Activated CD4-positive, alpha-beta memory T cell treated with anti-CD3 and anti-CD28 coated beads for 36 hours (primary cell): ENCODE data around the gene NBPF20. TPM values are rescaled to one million over a fixed set of nuclear protein-coding genes. Genes with fewer than 3 reads are reported as not detected.
"Not testable (repeated sequence)": the region's sequence is repeated elsewhere in the genome, so short reads cannot be mapped to it uniquely, and the experiment has no call there.

Experiments
- CTCF ChIA-PET: fragments of 350-600 bp; sonication (Branson Sonifier 250); formaldehyde crosslinking; loops from one replicate; lab custom pipeline; 2021; ENCODE audit warnings: antibody characterized with exemption, inconsistent platforms; lab: Charles Lee
- POLR2A ChIA-PET: fragments of 350-600 bp; sonication (Branson Sonifier 250); formaldehyde crosslinking; loops from one replicate; lab custom pipeline; 2021; ENCODE audit warnings: antibody characterized with exemption; lab: Charles Lee
- DNase-seq: peaks from one replicate; pipeline ENCODE4 v3.0.0-alpha.2; 2020
- H3K27ac Mint-ChIP-seq: one replicate; pipeline ENCODE4 v1.8.0; 2021; ENCODE audit warnings: mixed read lengths
- H3K27me3 Mint-ChIP-seq: one replicate; pipeline ENCODE4 v1.8.0; 2021; ENCODE audit warnings: mixed read lengths
- H3K36me3 Mint-ChIP-seq: one replicate; pipeline ENCODE4 v1.8.0; 2021; ENCODE audit warnings: mixed read lengths
- H3K4me1 Mint-ChIP-seq: one replicate; pipeline ENCODE4 v1.8.0; 2021; ENCODE audit warnings: low read depth, mixed read lengths
- H3K4me3 Mint-ChIP-seq: one replicate; pipeline ENCODE4 v1.8.0; 2021; ENCODE audit warnings: mild to moderate bottlenecking, mixed read lengths
- H3K9me3 Mint-ChIP-seq: one replicate; pipeline ENCODE4 v1.8.0; 2021; ENCODE audit warnings: mixed read lengths
- intact Hi-C: fragments of 100-400 bp; cut with micrococcal nuclease; formaldehyde crosslinking; loops from one replicate; pipeline ENCODE4 v1.15.1; 2023
- total RNA-seq, 2 experiments: library from RNA; stranded (reverse); gene quantifications; one replicate each; pipeline ENCODE4 v1.2.3, GENCODE V29; 2021

Gene NBPF20
- total RNA-seq, 2 experiments from 2014 or later = 1.3 to 1.4 TPM

DNA sequence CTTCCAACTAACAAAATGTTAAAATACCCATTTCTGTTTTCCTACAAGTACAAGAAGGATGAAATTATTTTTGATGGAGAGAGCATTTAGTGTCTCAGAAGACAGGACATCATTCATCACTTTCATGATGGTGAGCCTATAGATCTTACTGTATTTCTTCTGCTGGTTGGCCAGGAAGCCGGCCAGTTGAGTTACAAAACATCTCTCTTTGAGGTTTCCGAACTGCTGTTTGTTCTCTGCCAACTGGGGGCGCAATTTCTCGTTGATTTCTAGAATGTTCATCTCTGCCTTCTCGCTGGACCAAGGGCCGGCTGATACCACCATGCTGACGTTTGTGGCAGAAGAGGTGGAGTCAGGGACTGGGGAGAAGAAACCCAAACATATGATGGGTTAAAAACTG lies 20.5 kb downstream of the NBPF20 start:
- H3K9me3 Mint-ChIP-seq, H3K4me1 Mint-ChIP-seq, H3K4me3 Mint-ChIP-seq, POLR2A ChIA-PET, H3K27ac Mint-ChIP-seq, DNase-seq, CTCF ChIA-PET, intact Hi-C loops, H3K27me3 Mint-ChIP-seq, H3K36me3 Mint-ChIP-seq: not testable (repeated sequence)

GRCh38 chr1:145400701-145401100 lies 24.7 kb downstream of the NBPF20 start:
- H3K4me3 Mint-ChIP-seq, H3K36me3 Mint-ChIP-seq, intact Hi-C loops, H3K4me1 Mint-ChIP-seq, H3K27ac Mint-ChIP-seq, H3K9me3 Mint-ChIP-seq, DNase-seq, H3K27me3 Mint-ChIP-seq, CTCF ChIA-PET, POLR2A ChIA-PET: not testable (repeated sequence)

Other genes with a start within 250 kb of the NBPF20 start
- not detected for gene PPIAL4D, start 183.4 kb downstream of the NBPF20 start, total RNA-seq
- 10 to 100 TPM; 22.7 to 24.9 TPM for gene GPR89A, start 182.4 kb upstream of the NBPF20 start, total RNA-seq